GM06990 (cell line): ENCODE measurements around the gene AMACR.
"Not testable (repeated sequence)": the region's sequence is repeated elsewhere in the genome, so short reads cannot be mapped to it uniquely, and the experiment has no call there.

Experiments used
- DNase-seq: peaks from one replicate; pipeline ENCODE4 v3.0.0-alpha.2; 2011; ENCODE audit not compliant: insufficient read length; ENCODE audit errors: extremely low read depth
- H3K27me3 ChIP-seq: replicated peaks from 2 replicates; pipeline ENCODE4 v1.6.0; 2011; ENCODE audit warnings: low read length; ENCODE audit not compliant: control insufficient read depth, insufficient read depth
- H3K36me3 ChIP-seq: 2 replicates; pipeline ENCODE4 v1.5.1; 2011; ENCODE audit warnings: low read length; ENCODE audit not compliant: control insufficient read depth, insufficient read depth
- H3K4me3 ChIP-seq: replicated peaks from 2 replicates; pipeline ENCODE4 v1.5.1; 2011; ENCODE audit warnings: low read depth, mild to moderate bottlenecking, control low read depth, low read length
- TF ChIP-seq, protein P1 (sequence below): IDR thresholded peaks from 2 replicates; pipeline ENCODE4 v1.5.1; 2011; ENCODE audit warnings: low read length, control low read depth, mild to moderate bottlenecking, inconsistent platforms; ENCODE audit not compliant: insufficient read depth, poor library complexity, severe bottlenecking

Gene AMACR

GRCh38 chr5:34011536-34011935, 3.7 kb upstream of the AMACR start:
- no peak overlapping the region for H3K4me3 ChIP-seq
- DNase-seq: no peak
- H3K27me3 ChIP-seq: no peaks in the 10 kb centered on the region
- H3K36me3 ChIP-seq: no peaks in the 10 kb centered on the region
- TF ChIP-seq, protein P1, sequence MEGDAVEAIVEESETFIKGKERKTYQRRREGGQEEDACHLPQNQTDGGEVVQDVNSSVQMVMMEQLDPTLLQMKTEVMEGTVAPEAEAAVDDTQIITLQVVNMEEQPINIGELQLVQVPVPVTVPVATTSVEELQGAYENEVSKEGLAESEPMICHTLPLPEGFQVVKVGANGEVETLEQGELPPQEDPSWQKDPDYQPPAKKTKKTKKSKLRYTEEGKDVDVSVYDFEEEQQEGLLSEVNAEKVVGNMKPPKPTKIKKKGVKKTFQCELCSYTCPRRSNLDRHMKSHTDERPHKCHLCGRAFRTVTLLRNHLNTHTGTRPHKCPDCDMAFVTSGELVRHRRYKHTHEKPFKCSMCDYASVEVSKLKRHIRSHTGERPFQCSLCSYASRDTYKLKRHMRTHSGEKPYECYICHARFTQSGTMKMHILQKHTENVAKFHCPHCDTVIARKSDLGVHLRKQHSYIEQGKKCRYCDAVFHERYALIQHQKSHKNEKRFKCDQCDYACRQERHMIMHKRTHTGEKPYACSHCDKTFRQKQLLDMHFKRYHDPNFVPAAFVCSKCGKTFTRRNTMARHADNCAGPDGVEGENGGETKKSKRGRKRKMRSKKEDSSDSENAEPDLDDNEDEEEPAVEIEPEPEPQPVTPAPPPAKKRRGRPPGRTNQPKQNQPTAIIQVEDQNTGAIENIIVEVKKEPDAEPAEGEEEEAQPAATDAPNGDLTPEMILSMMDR: no peak

- DNase-seq, H3K27me3 ChIP-seq, H3K4me3 ChIP-seq, H3K36me3 ChIP-seq: not testable (repeated sequence)
Observed at GRCh38 chr5:34010146-34010545, 2.3 kb upstream of the AMACR start.

DNA sequence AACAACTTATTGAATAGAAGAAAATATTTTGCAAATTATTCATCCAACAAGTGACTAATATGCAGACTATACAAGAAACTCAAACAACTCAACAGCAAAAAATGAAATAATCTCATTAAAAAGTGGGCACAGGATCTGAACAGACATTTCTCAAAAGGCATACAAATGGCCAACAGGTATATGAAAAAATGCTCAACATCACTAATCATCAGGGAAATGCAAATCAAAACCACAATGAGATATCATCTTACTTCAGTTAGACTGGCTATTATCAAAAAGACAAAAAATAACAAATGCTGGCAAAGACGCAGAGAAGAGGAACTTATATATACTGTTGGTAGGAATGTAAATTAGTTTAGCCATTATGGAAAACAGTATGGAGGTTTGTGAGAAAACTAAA, 1.8 kb upstream of the AMACR start:
- Histone ChIP-seq H3K36me3 (no peaks in the 10 kb centered on the region), H3K4me3 (no peak overlapping the region), H3K27me3 (no peaks in the 10 kb centered on the region)
- TF ChIP-seq, protein P1: no peak
- no peak for DNase-seq

- H3K27me3 ChIP-seq: no peaks in the 10 kb centered on the region
- H3K4me3 ChIP-seq: peak overlapping the region; percentile 76
- H3K36me3 ChIP-seq: no peaks in the 10 kb centered on the region
- DNase-seq: no peak
- TF ChIP-seq, protein P1: no peak
Observed at GRCh38 chr5:34008802-34009201, 952 bp upstream of the AMACR start.

GRCh38 chr5:34007201-34007620, 639 bp downstream of the AMACR start:
- peak overlapping the region; percentile 76 for H3K4me3 ChIP-seq
- TF ChIP-seq, protein P1: no peak
- peaks cover 3% of the 10 kb centered on the region for H3K36me3 ChIP-seq
- H3K27me3 ChIP-seq: no peaks in the 10 kb centered on the region
- peak; percentile 15 for DNase-seq

DNA sequence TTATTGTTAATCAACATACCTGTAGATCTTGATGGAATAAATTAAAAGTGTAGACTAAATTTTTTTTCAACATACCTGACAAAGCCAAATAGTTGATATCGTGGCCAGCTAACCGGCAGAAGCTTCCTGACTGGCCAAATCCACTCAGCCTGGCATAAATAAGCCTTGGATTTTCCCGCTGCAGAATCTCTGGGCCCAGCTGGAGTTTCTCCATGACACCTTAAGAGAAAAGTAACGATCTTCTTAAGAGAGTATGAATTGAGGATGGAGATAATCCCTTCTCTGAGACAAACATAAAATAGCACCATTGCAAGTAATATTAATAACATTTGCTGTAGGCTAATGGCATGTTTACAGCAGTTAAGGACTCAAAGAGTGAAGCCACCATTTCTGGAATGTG, 2.2 kb downstream of the AMACR start:
- H3K27me3 ChIP-seq: no peaks in the 10 kb centered on the region
- H3K4me3 ChIP-seq: no peak overlapping the region
- peaks cover 3% of the 10 kb centered on the region for H3K36me3 ChIP-seq
- TF ChIP-seq, protein P1: no peak
- DNase-seq: no peak
